Loucy (cell line): ENCODE results near the gene PTGIS.

ENCODE experiments used
- CTCF ChIP-seq: fragments of 200-600 bp; sonication (generic); conservative IDR thresholded peaks from 2 replicates; pipeline ENCODE4 v1.5.1; 2014; ENCODE audit warnings: mild to moderate bottlenecking, antibody characterized with exemption, low read length
- EZH2phosphoT487 ChIP-seq: fragments of 200-600 bp; IDR thresholded peaks from 2 replicates; pipeline ENCODE4 v1.6.1; 2018; ENCODE audit warnings: antibody characterized with exemption, mild to moderate bottlenecking, moderate library complexity, borderline replicate concordance

GRCh38 chr20:49585585-49586245, 17.8 kb upstream of the PTGIS start:
- TF ChIP-seq CTCF: no peak
- TF ChIP-seq EZH2phosphoT487: no peak
